Muscle layer of colon (tissue), 2 donors: ENCODE measurements around the gene CASTOR1.

Source experiments
- H3K27ac ChIP-seq: one replicate; pipeline ENCODE4 v1.7.0; 2013; ENCODE audit warnings: low read depth, mild to moderate bottlenecking, low read length, moderate library complexity
- H3K27me3 ChIP-seq, 2 donors: one replicate each; pipeline ENCODE4 v1.7.0; 2013; ENCODE audit warnings: low read length in 2 of 2, mild to moderate bottlenecking in 2 of 2; ENCODE audit not compliant: insufficient read depth in 2 of 2, control insufficient read depth in 1 of 2
- H3K36me3 ChIP-seq: one replicate; pipeline ENCODE4 v1.7.0; 2013; ENCODE audit warnings: mild to moderate bottlenecking, low read length; ENCODE audit not compliant: insufficient read depth
- H3K4me1 ChIP-seq: one replicate; pipeline ENCODE4 v1.7.0; 2013; ENCODE audit warnings: mild to moderate bottlenecking, low read length; ENCODE audit not compliant: insufficient read depth
- H3K4me3 ChIP-seq, 2 donors: one replicate each; pipeline ENCODE4 v1.7.0; 2013; ENCODE audit warnings: low read length in 2 of 2, low read depth in 1 of 2, mild to moderate bottlenecking in 1 of 2, moderate library complexity in 1 of 2
- H3K9ac ChIP-seq: one replicate; pipeline ENCODE4 v1.7.0; 2013; ENCODE audit warnings: low read length
- H3K9me3 ChIP-seq: one replicate; pipeline ENCODE4 v1.7.0; 2013; ENCODE audit warnings: mild to moderate bottlenecking, low read length
- donor health status: abdominal sarcoma.
- donor health status: Adenocarcinoma of cecum.

Gene CASTOR1

DNA sequence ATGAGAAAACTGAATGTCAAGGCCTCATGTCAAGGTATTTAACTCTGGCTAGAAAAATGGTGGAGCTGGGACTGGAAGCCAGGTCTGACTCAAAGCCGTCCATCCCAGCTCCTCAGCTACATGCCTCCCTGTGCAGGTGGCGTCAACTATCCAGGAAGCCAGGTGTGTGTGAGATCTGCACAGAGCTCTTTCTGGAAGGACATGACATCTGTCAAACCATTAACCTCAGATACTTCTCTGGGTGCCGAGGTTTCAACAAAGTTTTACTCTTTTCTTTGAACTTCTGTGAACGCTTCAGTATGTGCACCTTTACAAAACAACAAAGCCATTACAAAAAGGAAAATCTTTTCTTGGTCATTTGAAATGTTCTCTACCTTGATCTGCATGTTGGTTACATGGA lies 7.0 kb upstream of the CASTOR1 start:
- Histone ChIP-seq H3K36me3 (peaks cover 79% of the 10 kb centered on the region), H3K4me1 (peaks cover 27% of the 10 kb centered on the region), H3K27me3 (no peaks in the 10 kb centered on the region), H3K9me3 (no peaks in the 10 kb centered on the region), H3K27ac (no peak overlapping the region), H3K9ac (no peak overlapping the region), H3K4me3 (no peak overlapping the region)

GRCh38 chr22:30295576-30295975 lies 6.3 kb upstream of the CASTOR1 start:
- Histone ChIP-seq H3K4me3 (no peak overlapping the region), H3K9me3 (no peaks in the 10 kb centered on the region), H3K4me1 (peaks cover 31% of the 10 kb centered on the region), H3K9ac (no peak overlapping the region), H3K36me3 (peaks cover 72% of the 10 kb centered on the region), H3K27ac (no peak overlapping the region), H3K27me3 (no peaks in the 10 kb centered on the region)

DNA sequence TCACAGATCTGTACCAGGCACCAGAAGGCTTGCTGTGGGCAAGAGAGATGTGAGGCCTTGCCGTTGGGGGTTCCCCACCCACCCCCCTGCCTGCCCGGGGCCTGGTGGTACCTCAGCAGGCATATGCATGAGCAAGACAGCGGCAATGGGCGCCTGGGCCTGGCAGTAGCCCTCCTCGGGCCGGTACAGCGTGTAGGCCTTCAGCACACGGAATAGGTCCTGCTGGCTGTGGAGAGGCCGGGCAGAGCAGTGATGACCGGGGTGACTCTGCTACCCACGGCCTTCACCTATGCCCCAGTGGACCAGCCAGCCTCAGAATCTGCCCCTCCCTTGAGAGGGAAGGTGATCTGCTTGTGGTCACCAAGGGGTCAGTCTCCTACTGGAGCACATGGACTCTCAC lies 5.5 kb upstream of the CASTOR1 start:
- Histone ChIP-seq H3K4me1 (peaks cover 39% of the 10 kb centered on the region), H3K9ac (no peak overlapping the region), H3K4me3 (no peak overlapping the region), H3K27me3 (no peaks in the 10 kb centered on the region), H3K27ac (no peak overlapping the region), H3K9me3 (no peaks in the 10 kb centered on the region), H3K36me3 (peaks cover 68% of the 10 kb centered on the region)

DNA sequence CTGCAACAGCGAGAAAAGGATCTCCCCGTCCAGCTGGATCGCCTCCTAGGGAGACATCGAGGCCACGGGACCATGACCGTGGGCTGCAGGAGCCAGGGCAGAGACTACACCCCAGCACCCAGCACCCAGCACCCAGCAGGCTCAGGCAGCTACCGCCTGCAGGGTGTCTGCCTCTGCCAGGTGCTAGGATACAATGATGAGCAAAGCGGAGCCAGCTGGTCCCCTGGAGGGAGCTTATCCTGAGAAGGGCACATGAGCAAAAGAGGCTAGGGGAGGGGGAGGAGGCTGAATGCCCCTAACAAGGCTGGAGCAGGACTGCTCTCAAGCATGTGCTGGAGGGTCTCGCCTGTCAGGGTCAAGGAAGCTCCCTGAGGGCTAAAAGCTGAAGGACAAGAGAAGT lies 4.8 kb upstream of the CASTOR1 start:
- Histone ChIP-seq H3K27ac (no peak overlapping the region), H3K27me3 (no peaks in the 10 kb centered on the region), H3K9me3 (no peaks in the 10 kb centered on the region), H3K4me3 (no peak overlapping the region), H3K4me1 (peaks cover 39% of the 10 kb centered on the region), H3K36me3 (peaks cover 62% of the 10 kb centered on the region), H3K9ac (no peak overlapping the region)

DNA sequence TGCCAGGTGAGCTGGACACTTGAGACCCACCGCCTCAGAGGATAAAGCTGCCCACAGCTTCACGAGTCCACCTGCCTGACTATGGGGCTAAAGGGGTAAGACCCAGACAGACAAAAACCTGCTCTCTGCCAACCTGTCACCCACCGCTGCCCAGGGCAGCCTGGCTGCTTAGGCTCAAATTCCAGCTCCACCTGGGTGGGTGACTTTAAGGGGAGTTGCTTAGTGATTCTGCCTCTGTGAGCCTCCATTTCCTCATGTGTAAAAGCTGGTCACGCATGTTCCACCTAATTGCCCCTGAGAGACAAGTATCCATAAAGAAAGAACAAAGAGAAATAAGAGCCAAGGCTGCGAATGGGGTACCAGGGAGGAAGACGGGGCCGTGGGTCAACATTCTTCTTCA lies 3.7 kb upstream of the CASTOR1 start:
- Histone ChIP-seq H3K4me1 (peaks cover 33% of the 10 kb centered on the region), H3K9ac (no peak overlapping the region), H3K27me3 (no peaks in the 10 kb centered on the region), H3K9me3 (no peaks in the 10 kb centered on the region), H3K27ac (no peak overlapping the region), H3K4me3 (no peak overlapping the region), H3K36me3 (peaks cover 52% of the 10 kb centered on the region)

- H3K27ac ChIP-seq = peak overlapping the region; percentile 73
- peaks cover 28% of the 10 kb centered on the region for H3K4me1 ChIP-seq
- no peaks in the 10 kb centered on the region for H3K9me3 ChIP-seq
- no peaks in the 10 kb centered on the region for H3K27me3 ChIP-seq
- H3K4me3 ChIP-seq = no peak overlapping the region
- no peak overlapping the region for H3K9ac ChIP-seq
- peaks cover 45% of the 10 kb centered on the region for H3K36me3 ChIP-seq
Measured at GRCh38 chr22:30292069-30292970, 3.0 kb upstream of the CASTOR1 start.

DNA sequence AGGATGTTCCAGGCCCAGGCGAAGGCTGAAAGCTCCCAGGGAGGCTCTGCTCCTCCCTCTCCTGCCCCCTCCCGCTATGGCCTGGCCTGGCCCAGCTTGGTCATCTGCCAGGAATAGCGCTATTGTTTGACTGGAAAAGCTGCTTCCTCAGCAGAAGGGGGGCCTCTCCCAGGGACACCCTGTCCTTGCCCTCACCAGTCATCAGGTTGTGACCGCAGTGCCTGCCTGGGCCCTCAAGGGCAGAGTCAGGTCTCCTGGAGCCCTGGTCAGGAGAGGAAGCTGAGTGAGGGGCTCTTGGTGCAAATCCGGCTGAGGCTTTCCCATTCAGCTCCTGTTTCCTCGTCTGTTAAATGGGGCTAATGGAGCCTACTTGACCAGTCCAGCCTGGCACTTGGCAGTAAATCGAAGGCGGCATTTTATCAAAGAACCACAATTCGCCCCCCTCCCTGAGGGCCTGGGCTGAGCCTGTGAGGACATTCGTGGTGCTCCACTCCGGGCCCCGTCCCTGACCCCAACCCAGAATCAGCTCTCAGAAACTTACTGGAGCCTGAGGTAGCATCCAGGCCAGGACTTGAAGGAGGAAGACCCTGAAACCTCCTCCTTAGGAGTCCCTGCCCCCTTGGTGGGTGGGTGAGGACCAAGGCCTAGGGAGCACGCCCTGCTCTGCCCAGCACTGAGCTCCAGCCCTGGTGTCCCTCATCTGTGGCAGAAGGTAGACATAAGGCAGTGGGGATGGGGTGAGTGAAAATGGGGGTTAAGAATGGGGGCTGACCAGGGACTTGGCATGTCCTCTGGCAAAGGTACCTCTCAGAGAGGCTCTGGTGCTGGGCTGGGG lies 2.0 kb upstream of the CASTOR1 start:
- Histone ChIP-seq H3K36me3 (peaks cover 39% of the 10 kb centered on the region), H3K27me3 (no peaks in the 10 kb centered on the region), H3K27ac (peak overlapping the region; percentile 73), H3K4me1 (peaks cover 28% of the 10 kb centered on the region), H3K9ac (peak overlapping the region; percentile 33), H3K9me3 (no peaks in the 10 kb centered on the region), H3K4me3 (peak overlapping the region in 1 of 2 donors; percentile 76)

DNA sequence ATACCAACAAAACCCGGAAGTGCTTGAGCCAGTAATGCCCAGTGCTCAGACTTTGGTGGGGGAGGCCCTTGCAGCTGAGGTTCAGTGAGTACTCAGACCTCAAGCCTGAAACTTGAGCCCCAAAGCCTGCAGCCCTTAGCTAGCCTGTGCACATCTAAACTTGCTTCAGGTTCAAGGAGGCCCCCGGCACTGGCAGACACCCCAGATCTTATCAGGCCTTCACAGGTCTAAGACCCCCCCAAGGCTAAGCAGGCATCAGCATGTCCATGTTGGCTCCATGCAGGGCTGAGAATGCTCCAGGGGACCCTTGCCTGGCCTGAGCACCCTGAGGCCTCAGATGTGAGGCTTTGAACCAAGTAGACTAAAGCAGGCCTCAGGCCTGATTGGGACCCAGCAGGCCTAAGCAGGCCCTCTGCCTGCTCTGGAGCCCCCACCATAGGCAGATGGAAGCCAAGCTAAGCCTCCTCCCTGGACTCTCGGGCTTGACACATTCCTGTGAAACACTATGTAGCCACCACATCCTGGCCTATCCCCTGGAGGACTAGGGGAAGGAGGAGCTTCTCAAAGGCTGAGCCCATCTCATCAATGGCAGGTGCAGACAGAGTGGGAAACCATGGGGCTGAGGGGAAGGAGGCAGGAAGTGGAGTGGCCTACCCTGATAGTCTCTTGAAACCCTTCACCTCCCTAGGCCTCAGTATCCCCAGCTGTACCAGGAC lies 1.2 kb upstream of the CASTOR1 start:
- Histone ChIP-seq H3K36me3 (peaks cover 39% of the 10 kb centered on the region), H3K4me1 (peaks cover 28% of the 10 kb centered on the region)

DNA sequence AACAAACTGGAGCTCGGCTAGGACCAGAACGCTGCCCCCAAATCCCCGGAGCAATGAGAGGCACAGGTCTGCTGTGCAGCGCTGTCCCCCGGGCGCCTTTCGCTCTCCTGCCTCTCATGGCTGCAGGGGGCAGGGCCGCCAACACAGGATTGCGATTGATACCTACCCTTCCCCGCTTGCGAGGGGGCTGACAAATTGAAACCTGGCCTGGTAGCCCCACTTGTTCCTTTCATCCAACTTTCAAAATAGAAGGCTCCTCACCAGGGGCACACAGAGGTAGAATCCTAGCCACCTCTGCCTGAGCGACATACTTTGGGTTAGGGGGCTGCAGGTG lies 642 bp upstream of the CASTOR1 start:
- H3K9ac ChIP-seq = peak overlapping the region; percentile 14
- no peaks in the 10 kb centered on the region for H3K9me3 ChIP-seq
- H3K27ac ChIP-seq = peak overlapping the region; percentile 73
- no peaks in the 10 kb centered on the region for H3K27me3 ChIP-seq
- peak overlapping the region; percentile 33 to 76 for H3K4me3 ChIP-seq
- peaks cover 38% of the 10 kb centered on the region for H3K36me3 ChIP-seq
- peaks cover 28% of the 10 kb centered on the region for H3K4me1 ChIP-seq

More for the DNA sequence above, 1.2 kb upstream of the CASTOR1 start:
- H3K9me3 ChIP-seq = no peaks in the 10 kb centered on the region
- H3K4me3 ChIP-seq = peak overlapping the region in 1 of 2 donors; percentile 76
- peak overlapping the region; percentile 33 for H3K9ac ChIP-seq
- no peaks in the 10 kb centered on the region for H3K27me3 ChIP-seq
- peak overlapping the region; percentile 73 for H3K27ac ChIP-seq

DNA sequence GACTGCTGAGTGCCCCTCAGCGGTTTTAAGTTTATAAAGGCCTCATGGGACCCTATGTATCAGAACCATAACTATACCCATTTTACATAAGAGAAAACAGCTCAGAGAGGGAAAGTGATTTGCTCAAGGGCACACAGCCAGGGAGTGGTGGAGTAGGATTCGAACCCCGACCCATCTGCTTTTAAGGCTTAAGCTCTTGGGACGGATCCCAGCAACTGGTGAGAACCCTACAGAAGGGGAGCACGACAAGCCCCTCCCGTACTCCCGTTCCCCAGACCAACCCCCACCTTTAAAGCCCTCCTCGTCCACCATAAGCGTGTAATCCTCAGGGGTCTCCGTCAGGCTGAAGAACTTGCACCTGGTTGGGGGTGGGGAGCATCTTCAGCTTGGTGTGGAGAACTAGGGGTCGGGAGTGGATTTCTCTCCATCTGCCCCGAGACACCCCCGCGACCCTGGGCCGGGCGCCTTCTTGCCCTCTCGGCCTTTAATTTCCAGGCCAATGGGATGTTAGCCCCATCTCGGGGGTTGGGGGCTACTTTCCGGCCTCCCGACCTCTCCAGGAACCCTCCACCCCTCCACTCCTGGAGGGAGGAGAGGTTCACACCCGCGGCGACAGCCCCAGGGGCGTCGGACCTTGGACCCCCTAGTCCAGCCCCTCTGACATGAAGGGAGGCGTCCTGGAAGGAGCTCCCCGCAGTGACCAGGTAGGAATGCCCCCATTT lies 725 bp downstream of the CASTOR1 start:
- H3K27ac ChIP-seq = peak overlapping the region; percentile 95
- H3K9ac ChIP-seq = peak overlapping the region; percentile 9
- H3K4me1 ChIP-seq = peaks cover 28% of the 10 kb centered on the region
- H3K4me3 ChIP-seq = peak overlapping the region; percentile 76 to 91
- H3K36me3 ChIP-seq = peaks cover 30% of the 10 kb centered on the region
- no peaks in the 10 kb centered on the region for H3K27me3 ChIP-seq
- no peaks in the 10 kb centered on the region for H3K9me3 ChIP-seq
